H1 (cell line): Measurements from ENCODE around the gene MUS81. TPM values are rescaled to one million over a fixed set of nuclear protein-coding genes. Genes with fewer than 3 reads are reported as not detected.

Experiments used
- CTCF ChIA-PET: fragments of 300-600 bp; sonication (Branson Sonifier 250); formaldehyde crosslinking; loops from one replicate; lab custom pipeline; 2021; ENCODE audit not compliant: partially characterized antibody; lab: Charles Lee
- POLR2A ChIA-PET: fragments of 300-600 bp; sonication (Branson Sonifier 250); formaldehyde crosslinking; loops from one replicate; lab custom pipeline; 2021; ENCODE audit warnings: inconsistent platforms; ENCODE audit not compliant: partially characterized antibody; lab: Charles Lee
- DNase-seq, 2 experiments: peaks; one replicate each; pipeline versions ENCODE4 v3.0.0 to v3.0.0-alpha.2; 2010 to 2022; ENCODE audit warnings: low spot score in 2 of 2, low read depth in 1 of 2, mixed read lengths in 1 of 2
- FAIRE-seq: peaks from 2 replicates; lab custom pipeline; 2011; peaks lifted over from hg19 to GRCh38; lab: Jason Lieb, UNC
- H2AFZ ChIP-seq: 2 replicates; pipeline ENCODE4 v1.8.1; 2012; ENCODE audit warnings: low read length, inconsistent platforms
- H2AK5ac ChIP-seq: 2 replicates; pipeline ENCODE4 v1.6.1; 2013; ENCODE audit warnings: low read depth, low read length
- H2BK120ac ChIP-seq: replicated peaks from 2 replicates; pipeline ENCODE3; 2013; ENCODE audit warnings: low read depth, low read length, inconsistent platforms
- H2BK12ac ChIP-seq: 2 replicates; pipeline ENCODE4 v1.6.1; 2013; ENCODE audit warnings: low read depth, low read length
- H2BK15ac ChIP-seq: 2 replicates; pipeline ENCODE4 v1.6.1; 2013; ENCODE audit warnings: low read length
- H2BK20ac ChIP-seq: 2 replicates; pipeline ENCODE4 v1.6.1; 2013; ENCODE audit warnings: low read length
- H2BK5ac ChIP-seq: 2 replicates; pipeline ENCODE4 v1.6.1; 2013; ENCODE audit warnings: low read depth, low read length
- H3K14ac ChIP-seq: 2 replicates; pipeline ENCODE4 v1.6.1; 2013; ENCODE audit warnings: inconsistent platforms; ENCODE audit not compliant: insufficient read length
- H3K18ac ChIP-seq: 2 replicates; pipeline ENCODE4 v1.6.1; 2013; ENCODE audit warnings: low read length; ENCODE audit errors: extremely low read depth
- H3K23ac ChIP-seq: 2 replicates; pipeline ENCODE4 v1.6.1; 2013; ENCODE audit warnings: inconsistent platforms; ENCODE audit not compliant: insufficient read length
- H3K23me2 ChIP-seq: 2 replicates; pipeline ENCODE4 v1.6.1; 2013; ENCODE audit warnings: low read depth, low read length
- H3K27ac ChIP-seq: 2 replicates; pipeline ENCODE4 v1.6.1; 2011; ENCODE audit warnings: low read depth, low read length, inconsistent platforms
- H3K27me3 ChIP-seq, 4 experiments: replicated peaks in 1 of 4; 1 replicate in 1 of 4; 2 replicates in 3 of 4; pipeline versions ENCODE4 v1.6.1 to v1.8.1; 2011 to 2013; ENCODE audit warnings: low read length in 3 of 4, mild to moderate bottlenecking in 3 of 4, inconsistent platforms in 2 of 4, mixed read lengths in 2 of 4, moderate library complexity in 1 of 4; ENCODE audit not compliant: control insufficient read depth in 3 of 4, insufficient read depth in 3 of 4; ENCODE audit errors: extremely low read depth in 1 of 4
- H3K36me3 ChIP-seq, 4 experiments: 2 replicates each; pipeline versions ENCODE4 v1.6.1 to v1.8.1; 2011 to 2013; ENCODE audit warnings: mild to moderate bottlenecking in 4 of 4, low read length in 3 of 4, moderate library complexity in 2 of 4, control low read depth in 1 of 4, inconsistent platforms in 1 of 4; ENCODE audit not compliant: insufficient read depth in 4 of 4, control insufficient read depth in 2 of 4
- H3K4ac ChIP-seq: replicated peaks from 2 replicates; pipeline ENCODE3; 2013; ENCODE audit warnings: low read length, low read depth, mixed read lengths, inconsistent platforms; ENCODE audit not compliant: insufficient read length
- H3K4me1 ChIP-seq, 4 experiments: replicated peaks in 1 of 4; 1 replicate in 1 of 4; 2 replicates in 3 of 4; pipeline versions ENCODE4 v1.6.1 to v1.8.1; 2011 to 2013; ENCODE audit warnings: low read length in 3 of 4, inconsistent platforms in 2 of 4, mixed read lengths in 1 of 4; ENCODE audit not compliant: insufficient read depth in 4 of 4, control insufficient read depth in 3 of 4
- H3K4me2 ChIP-seq, 2 experiments: 2 replicates each; pipeline versions ENCODE4 v1.6.1 to v1.8.1; 2011 to 2013; ENCODE audit warnings: low read depth in 2 of 2, low read length in 2 of 2, control low read depth in 1 of 2, inconsistent platforms in 1 of 2, mild to moderate bottlenecking in 1 of 2; ENCODE audit not compliant: insufficient read depth in 1 of 2
- H3K4me3 ChIP-seq, 4 experiments: fragments of 200-600, 300-600 bp in 1 of 4; sonication (generic), shearing (Covaris generic), sonication (Bioruptor Twin) in 1 of 4; 2 replicates each; pipeline versions ENCODE4 v1.5.1 to v1.8.1; 2011 to 2016; ENCODE audit warnings: low read length in 4 of 4, low read depth in 3 of 4, control low read depth in 2 of 4, inconsistent platforms in 2 of 4, mild to moderate bottlenecking in 2 of 4, mixed read lengths in 1 of 4, moderate library complexity in 1 of 4; ENCODE audit not compliant: insufficient read depth in 2 of 4; ENCODE audit errors: extremely low read depth in 1 of 4
- H3K56ac ChIP-seq: replicated peaks from 2 replicates; pipeline ENCODE3; 2013; ENCODE audit warnings: low read depth, mild to moderate bottlenecking, mixed read lengths, low read length, inconsistent platforms; ENCODE audit not compliant: insufficient read length
- H3K79me1 ChIP-seq: 2 replicates; pipeline ENCODE4 v1.6.1; 2013; ENCODE audit warnings: low read depth, low read length, control low read depth
- H3K79me2 ChIP-seq, 2 experiments: 2 replicates each; pipeline versions ENCODE4 v1.6.1 to v1.8.1; 2012 to 2013; ENCODE audit warnings: low read length in 2 of 2, mild to moderate bottlenecking in 2 of 2, inconsistent platforms in 1 of 2; ENCODE audit not compliant: insufficient read depth in 2 of 2, control insufficient read depth in 1 of 2
- H3K9ac ChIP-seq, 4 experiments: replicated peaks in 1 of 4; 1 replicate in 1 of 4; 2 replicates in 3 of 4; pipeline versions ENCODE4 v1.6.1 to v1.8.1; 2011 to 2013; ENCODE audit warnings: low read depth in 3 of 4, low read length in 3 of 4, control low read depth in 2 of 4, mild to moderate bottlenecking in 2 of 4, moderate library complexity in 2 of 4, inconsistent platforms in 1 of 4; ENCODE audit errors: extremely low read depth in 1 of 4
- H3K9me3 ChIP-seq, 2 experiments: 2 replicates each; pipeline versions ENCODE4 v1.6.1 to v1.8.1; 2012 to 2013; ENCODE audit warnings: mild to moderate bottlenecking in 2 of 2, moderate library complexity in 2 of 2, control low read depth in 1 of 2, inconsistent platforms in 1 of 2, low read depth in 1 of 2, low read length in 1 of 2, mixed read lengths in 1 of 2; ENCODE audit not compliant: insufficient read depth in 2 of 2
- H4K20me1 ChIP-seq, 2 experiments: replicated peaks in 1 of 2; 2 replicates each; pipeline versions ENCODE3 to v1.8.1; 2011 to 2013; ENCODE audit warnings: inconsistent platforms in 2 of 2, low read length in 2 of 2, mild to moderate bottlenecking in 1 of 2; ENCODE audit not compliant: insufficient read depth in 2 of 2, control insufficient read depth in 1 of 2
- H4K5ac ChIP-seq: 2 replicates; pipeline ENCODE4 v1.6.1; 2013; ENCODE audit warnings: low read length, low read depth, mixed read lengths, inconsistent platforms; ENCODE audit not compliant: insufficient read length
- H4K8ac ChIP-seq: 2 replicates; pipeline ENCODE4 v1.8.0; 2013; ENCODE audit warnings: mild to moderate bottlenecking, moderate library complexity, low read length, inconsistent platforms; ENCODE audit not compliant: insufficient read depth; ENCODE audit errors: extremely low read depth
- H4K91ac ChIP-seq: replicated peaks from 2 replicates; pipeline ENCODE3; 2013; ENCODE audit warnings: low read length, mixed read lengths, inconsistent platforms; ENCODE audit not compliant: insufficient read length
- ATF3 ChIP-seq: IDR thresholded peaks from 2 replicates; pipeline ENCODE4 v1.6.1; 2011; ENCODE audit warnings: low read depth, mild to moderate bottlenecking, low read length; ENCODE audit not compliant: insufficient read depth
- BACH1 ChIP-seq: IDR thresholded peaks from 2 replicates; pipeline ENCODE4 v1.6.1; 2012; ENCODE audit warnings: low read length, improper control_type of control experiment
- BRCA1 ChIP-seq: IDR thresholded peaks from 2 replicates; pipeline ENCODE4 v1.6.1; 2012; ENCODE audit warnings: low read depth, low read length, improper control_type of control experiment
- E2F6 ChIP-seq: IDR thresholded peaks from 2 replicates; pipeline ENCODE4 v1.6.1; 2012; ENCODE audit warnings: inconsistent platforms
- EZH2 ChIP-seq: fragments of 200-600 bp; sonication (generic); IDR thresholded peaks from 2 replicates; pipeline ENCODE4 v1.7.1; 2012; ENCODE audit warnings: low read depth, mild to moderate bottlenecking, moderate library complexity, low read length, inconsistent platforms; ENCODE audit not compliant: severe bottlenecking
- NRF1 ChIP-seq: IDR thresholded peaks from 2 replicates; pipeline ENCODE4 v1.6.1; 2011; ENCODE audit warnings: mild to moderate bottlenecking, low read depth, low read length, improper control_type of control experiment
- SAP30 ChIP-seq: fragments of 300-600 bp; sonication (generic); IDR thresholded peaks from 2 replicates; pipeline ENCODE4 v1.7.1; 2012; ENCODE audit warnings: low read length, moderate library complexity, mild to moderate bottlenecking, inconsistent platforms; ENCODE audit not compliant: insufficient read depth, insufficient replicate concordance
- SIN3A ChIP-seq, 2 experiments: IDR thresholded peaks in 1 of 2; conservative IDR thresholded peaks in 1 of 2; 2 replicates each; pipeline ENCODE4 v1.6.1; 2011 to 2012; ENCODE audit warnings: low read length in 2 of 2, improper control_type of control experiment in 1 of 2, low read depth in 1 of 2, mild to moderate bottlenecking in 1 of 2
- SP1 ChIP-seq: IDR thresholded peaks from 2 replicates; pipeline ENCODE4 v1.6.1; 2011; ENCODE audit warnings: low read depth, low read length
- SP4 ChIP-seq: IDR thresholded peaks from 2 replicates; pipeline ENCODE4 v1.6.1; 2012; ENCODE audit warnings: low read length, inconsistent platforms
- TAF7 ChIP-seq: optimal IDR thresholded peaks from 2 replicates; pipeline ENCODE3; 2011; ENCODE audit warnings: low read depth, mild to moderate bottlenecking, inconsistent platforms, low read length, moderate library complexity, borderline replicate concordance
- TBP ChIP-seq: IDR thresholded peaks from 2 replicates; pipeline ENCODE4 v1.6.1; 2011; ENCODE audit warnings: low read depth, low read length, improper control_type of control experiment
- WGBS, 2 experiments: shearing (Covaris generic) in 1 of 2; methylation state at CpG; one replicate each; pipeline versions ENCODE4 v1.1.6 to v1.1.7; 2013 to 2015; ENCODE audit warnings: low lambda C conversion rate in 2 of 2, mixed read lengths in 2 of 2, inconsistent platforms in 1 of 2, low coverage in 1 of 2, missing lambda C conversion rate in 1 of 2; ENCODE audit not compliant: insufficient replicate concordance in 2 of 2, insufficient coverage in 1 of 2, insufficient read length in 1 of 2; ENCODE audit errors: extremely low coverage in 1 of 2, missing lambda C conversion rate in 1 of 2; 5-methylcytosine and 5-hydroxymethylcytosine counted together
- polyA plus RNA-seq, 7 experiments: library from polyadenylated mRNA; depleted of rRNA in 3 of 7; stranded (reverse) in 5 of 7; unstranded in 2 of 7; fragments of >200 nt in 5 of 7; fragments of 200-250 nt in 2 of 7; gene quantifications; 1 replicate in 5 of 7; 2 replicates in 1 of 7; 4 replicates in 1 of 7; pipeline versions ENCODE4 v1.2.1 to v1.2.3, GENCODE V29; 2011 to 2013; ENCODE audit warnings: missing spikeins in 2 of 7, mixed read lengths in 2 of 7
- total RNA-seq: library from RNA; stranded (reverse); fragmentation: NEBNext Ultra II Directional; extraction: Animal tissue kit (Norgen Biotek cat#: 25700); gene quantifications from 2 replicates; pipeline ENCODE4 v1.2.1, GENCODE V29; 2021

The MUS81 gene
- total and polyA plus RNA-seq, 2 of the 8 experiments (the other 6 are each of a cell fraction or from before 2014, with no cell fraction given), result 30.2 to 31.5 TPM

GRCh38 chr11:65814986-65815565 lies 45.2 kb upstream of the MUS81 start:
- Histone ChIP-seq H3K4me2 (no peak overlapping the region), H4K5ac (no peak overlapping the region), H3K23me2 (0 out of 2 replicates have a peak, but pooled peaks cover 1% of the 10 kb centered on the region), H2BK120ac (no peak overlapping the region), H2BK12ac (no peak overlapping the region), H3K36me3 (no peaks in the 10 kb centered on the region), H3K27ac (no peak overlapping the region), H4K91ac (no peak overlapping the region), H3K4me1 (no peaks in the 10 kb centered on the region), H3K9me3 (no peaks in the 10 kb centered on the region), H3K4ac (no peak overlapping the region), H3K27me3 (peaks cover 0 to 11% (median 4%) of the 10 kb centered on the region in 4 experiments; a peak in 5 of 7 replicates), H2BK20ac (no peak overlapping the region), H3K56ac (no peak overlapping the region), H3K14ac (no peak overlapping the region), H2BK5ac (no peak overlapping the region), H3K79me2 (no peaks in the 10 kb centered on the region), H3K79me1 (peaks cover 2% of the 10 kb centered on the region; the same call in 1 of the 2 replicates), H3K9ac (no peak overlapping the region), H3K18ac (no peak overlapping the region), H4K8ac (no peak overlapping the region), H4K20me1 (peaks cover 0 to 4% of the 10 kb centered on the region in 2 experiments), H3K23ac (no peak overlapping the region), H2BK15ac (no peak overlapping the region), H2AFZ (no peak overlapping the region), H2AK5ac (no peak overlapping the region), H3K4me3 (no peak overlapping the region)
- FAIRE-seq, result no peak
- DNase-seq, result no peak
- 90% methylated on average over 16 of the region's 16 CpGs; no CpG with 5 or more reads in 1 of the 2 experiments for WGBS, 2 experiments
- CTCF ChIA-PET, result interaction anchor here (0.6 to 19.6 kb wide), 10 partner anchors 8 to 74 kb away, joined by 3 to 347 read pairs (median 14); partner anchors contain the start of genes AP5B1, CCDC85B, FIBP and OVOL1
- POLR2A ChIA-PET, result interaction anchor here (1.0 kb wide), 2 partner anchors 27 to 30 kb away, joined by 3 to 5 read pairs; no protein-coding TSS in a partner anchor
- TF ChIP-seq SIN3A (conservative IDR thresholded peaks at IDR 0.05 in 1 of 2, IDR thresholded peaks at IDR 0.05 in 1 of 2; ENCODE audit: low read depth in 1 of 2, low read length in 2 of 2), result no peak
- no peak for TF ChIP-seq BACH1
- TF ChIP-seq BRCA1, result no peak
- TF ChIP-seq TAF7, result no peak
- no peak for TF ChIP-seq ATF3
- no peak for TF ChIP-seq TBP
- TF ChIP-seq NRF1, result no peak
- no peak for TF ChIP-seq SAP30
- no peak for TF ChIP-seq EZH2
- no peak for TF ChIP-seq E2F6
- TF ChIP-seq SP1, result no peak
- no peak for TF ChIP-seq SP4
